ENCODE results near the gene LCN15. TPM values are rescaled to one million over a fixed set of nuclear protein-coding genes. Genes with fewer than 3 reads are reported as not detected.
"Not testable (repeated sequence)": the region's sequence is repeated elsewhere in the genome, so short reads cannot be mapped to it uniquely, and the experiment has no call there.

LCN15 gene
- total RNA-seq, 2 experiments from 2014 or later: not detected

DNA sequence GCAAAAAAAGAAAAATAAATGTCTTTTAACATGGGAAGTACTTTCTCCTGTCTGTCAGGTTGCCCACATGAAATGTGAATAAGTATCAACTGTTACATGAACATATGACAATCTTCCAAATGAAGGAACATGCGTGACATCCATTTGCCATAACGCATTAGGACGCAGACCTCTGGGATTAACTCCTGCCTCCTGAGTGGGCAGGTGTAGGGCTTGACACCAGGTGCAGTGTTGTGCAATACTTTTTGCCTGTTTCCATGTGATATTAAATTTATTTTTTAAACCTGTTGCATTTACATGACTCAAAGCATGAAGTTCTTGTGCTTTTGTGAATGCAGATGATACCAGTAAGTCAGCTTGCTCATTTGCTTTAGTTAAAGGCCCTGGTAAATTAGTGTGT is 18.1 kb upstream of the LCN15 start:
- Mint-ChIP-seq H3K27me3 (peaks cover 46% of the 10 kb centered on the region), H3K27ac (no peak overlapping the region), H3K4me3 (no peak overlapping the region), H3K4me1 (peaks cover 7% of the 10 kb centered on the region), H3K9me3 (no peaks in the 10 kb centered on the region), H3K36me3 (ENCODE audit: low read depth) (no peaks in the 10 kb centered on the region)
- ChIA-PET POLR2A (no interaction called here), CTCF (interaction anchor here (1.1 kb wide), 1 partner anchor 31 kb away, joined by 3 read pairs; no protein-coding TSS in a partner anchor)
- DNase-seq: no peak

DNA sequence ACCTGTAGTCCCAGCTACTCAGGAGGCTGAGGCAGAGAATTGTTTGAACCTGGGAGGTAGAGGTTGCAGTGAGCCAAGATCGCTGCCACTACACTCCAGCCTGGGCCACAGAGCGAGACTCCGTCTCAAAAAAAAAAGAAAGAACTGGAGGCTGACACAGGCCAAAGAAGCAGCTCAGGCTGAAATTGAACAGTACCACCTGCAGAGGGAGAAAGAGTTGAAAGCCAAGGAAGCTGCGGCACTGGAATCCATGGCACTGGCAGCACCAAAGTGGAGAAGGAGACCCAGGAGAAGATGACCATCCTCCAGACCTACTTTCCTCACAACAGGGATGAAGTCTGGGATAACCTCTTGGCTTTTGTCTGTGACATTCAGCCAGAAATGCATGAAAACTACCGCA is 15.5 kb upstream of the LCN15 start:
- CTCF ChIA-PET: interaction anchor here (3.6 to 4.9 kb wide), 2 partner anchors 7 to 13 kb away, joined by 20 to 22 read pairs; no protein-coding TSS in a partner anchor
- no peak for DNase-seq
- peaks cover 6% of the 10 kb centered on the region for H3K4me1 Mint-ChIP-seq
- H3K27ac Mint-ChIP-seq: no peak overlapping the region
- H3K27me3 Mint-ChIP-seq: peaks cover 46% of the 10 kb centered on the region
- H3K4me3 Mint-ChIP-seq: no peak overlapping the region
- POLR2A ChIA-PET: no interaction called here
- no peaks in the 10 kb centered on the region for H3K9me3 Mint-ChIP-seq
- no peaks in the 10 kb centered on the region for H3K36me3 Mint-ChIP-seq (ENCODE audit: low read depth)

DNA sequence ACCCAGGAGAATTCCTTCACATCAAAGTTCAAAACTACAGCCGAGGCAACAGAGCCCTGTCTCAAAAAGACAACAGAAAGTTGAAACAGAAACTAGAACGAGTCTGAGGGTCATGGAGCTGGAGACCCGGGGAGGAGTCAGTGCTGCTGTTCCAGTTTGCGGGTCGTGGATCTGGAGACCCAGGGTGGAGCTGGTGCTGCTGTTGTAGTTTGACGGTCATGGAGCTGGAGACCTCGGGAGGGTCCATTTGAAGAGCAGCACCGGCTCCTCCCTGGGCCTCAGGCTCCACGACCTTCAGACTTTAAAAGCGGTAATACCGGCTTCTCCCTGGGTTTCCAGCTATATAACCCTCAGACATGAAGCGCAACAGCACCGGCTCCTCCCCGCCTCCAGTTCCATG is 13.0 kb upstream of the LCN15 start:
- ChIA-PET POLR2A (interaction anchor here (0.8 to 1.1 kb wide), 2 partner anchors 12 to 47 kb away, joined by 3 read pairs; no protein-coding TSS in a partner anchor), CTCF (interaction anchor here (0.8 to 4.9 kb wide), 5 partner anchors 10 to 354 kb away, joined by 3 to 22 read pairs (median 4); partner anchors contain the start of gene AJM1)
- H3K27me3 Mint-ChIP-seq: peaks cover 41% of the 10 kb centered on the region
- peaks cover 9% of the 10 kb centered on the region for H3K9me3 Mint-ChIP-seq
- H3K4me3 Mint-ChIP-seq: no peak overlapping the region
- peaks cover 6% of the 10 kb centered on the region for H3K4me1 Mint-ChIP-seq
- no peak overlapping the region for H3K27ac Mint-ChIP-seq
- DNase-seq: no peak
- peaks cover 7% of the 10 kb centered on the region for H3K36me3 Mint-ChIP-seq (ENCODE audit: low read depth)

DNA sequence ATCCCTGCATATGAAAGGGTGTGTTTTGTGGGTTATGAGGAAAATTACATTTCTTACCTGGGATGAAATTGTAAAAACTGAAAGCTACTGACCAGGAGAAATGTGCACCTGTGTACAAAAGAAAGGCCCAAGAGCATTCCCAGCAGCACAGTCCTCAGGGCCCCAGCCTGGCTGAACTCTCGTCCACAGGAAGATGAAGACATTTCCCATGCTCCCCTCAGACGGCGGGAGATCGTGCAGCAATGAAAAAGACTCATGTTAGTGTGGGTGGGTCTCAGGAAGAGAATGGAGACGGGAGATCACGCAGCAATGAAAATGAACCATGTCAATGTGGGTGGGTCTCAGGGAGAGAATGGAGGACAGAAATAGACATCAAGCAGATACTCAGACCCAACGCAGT is 12.6 kb upstream of the LCN15 start:
- Mint-ChIP-seq H3K4me1 (peaks cover 6% of the 10 kb centered on the region), H3K27ac (no peak overlapping the region), H3K27me3 (peaks cover 38% of the 10 kb centered on the region), H3K36me3 (ENCODE audit: low read depth) (peaks cover 7% of the 10 kb centered on the region), H3K9me3 (peaks cover 12% of the 10 kb centered on the region), H3K4me3 (no peak overlapping the region)
- POLR2A ChIA-PET: interaction anchor here (0.8 to 1.1 kb wide), 2 partner anchors 11 to 47 kb away, joined by 3 read pairs; no protein-coding TSS in a partner anchor
- DNase-seq: no peak
- CTCF ChIA-PET: interaction anchor here (1.0 to 4.9 kb wide), 4 partner anchors 10 to 355 kb away, joined by 3 to 22 read pairs (median 12); partner anchors contain the start of gene AJM1

DNA sequence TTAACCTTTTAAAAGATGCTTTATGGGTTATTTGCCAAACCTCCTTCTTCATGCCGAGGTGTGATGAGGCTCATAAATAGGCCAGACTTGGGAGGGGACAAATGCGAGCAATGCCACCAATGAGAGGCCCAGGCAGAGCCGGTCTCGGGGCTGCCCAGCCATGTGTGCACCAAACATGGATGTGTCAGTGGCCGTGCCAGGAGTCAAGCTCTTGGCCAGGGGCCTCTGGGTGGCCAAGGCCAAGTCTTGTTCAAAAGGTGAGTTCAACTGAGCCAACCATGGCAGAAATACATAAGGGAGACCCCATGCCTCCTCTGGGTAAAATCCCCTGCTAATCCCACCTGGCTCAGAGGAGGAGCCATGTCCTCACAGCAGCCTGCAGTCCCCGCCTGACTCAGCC is 10.9 kb upstream of the LCN15 start:
- Mint-ChIP-seq H3K4me3 (no peak overlapping the region), H3K9me3 (peaks cover 12% of the 10 kb centered on the region), H3K4me1 (peaks cover 6% of the 10 kb centered on the region), H3K36me3 (ENCODE audit: low read depth) (peaks cover 7% of the 10 kb centered on the region), H3K27me3 (peaks cover 28% of the 10 kb centered on the region), H3K27ac (no peak overlapping the region)
- CTCF ChIA-PET: interaction anchor here (4.9 kb wide), 1 partner anchor 12 kb away, joined by 22 read pairs; no protein-coding TSS in a partner anchor
- DNase-seq: no peak
- POLR2A ChIA-PET: interaction anchor here (1.2 kb wide), 1 partner anchor 24 kb away, joined by 3 read pairs; no protein-coding TSS in a partner anchor

DNA sequence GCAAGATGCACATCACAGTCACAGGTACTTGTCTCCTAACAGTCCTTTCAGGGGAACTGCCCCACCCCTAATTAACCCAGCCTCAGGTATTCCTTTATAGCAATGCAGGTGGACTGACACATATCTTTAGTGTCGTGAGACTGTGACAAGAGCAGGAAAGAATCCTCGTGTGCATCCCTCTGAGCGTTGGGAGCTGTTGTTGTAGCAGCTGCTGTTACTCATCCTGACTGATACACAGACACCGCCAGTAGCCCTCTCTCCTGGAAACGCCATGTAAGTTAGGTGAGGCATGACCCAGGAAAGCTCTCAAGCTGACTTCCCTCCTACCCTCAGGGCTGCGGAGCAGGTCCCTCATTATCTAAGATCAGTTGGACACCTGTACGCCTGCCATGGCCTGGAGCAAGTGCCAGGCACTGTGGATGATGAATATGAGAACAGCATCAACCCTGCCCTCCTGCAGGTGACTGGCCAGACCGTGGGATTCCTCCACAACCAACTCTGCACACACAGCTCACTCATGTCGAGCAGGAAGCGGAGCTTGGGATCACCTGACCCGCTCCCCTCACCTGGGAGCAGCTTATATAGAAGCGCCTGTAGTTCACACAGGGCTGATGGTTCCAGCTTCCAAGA is 10.2 kb upstream of the LCN15 start:
- Mint-ChIP-seq H3K27ac (no peak overlapping the region), H3K4me3 (no peak overlapping the region), H3K27me3 (peaks cover 22% of the 10 kb centered on the region), H3K9me3 (peaks cover 12% of the 10 kb centered on the region), H3K36me3 (ENCODE audit: low read depth) (peaks cover 7% of the 10 kb centered on the region), H3K4me1 (peaks cover 8% of the 10 kb centered on the region)
- no peak for DNase-seq
- CTCF ChIA-PET: interaction anchor here (4.9 kb wide), 1 partner anchor 13 kb away, joined by 22 read pairs; no protein-coding TSS in a partner anchor
- POLR2A ChIA-PET: interaction anchor here (1.2 to 1.9 kb wide), 2 partner anchors 13 to 23 kb away, joined by 3 to 4 read pairs; no protein-coding TSS in a partner anchor

DNA sequence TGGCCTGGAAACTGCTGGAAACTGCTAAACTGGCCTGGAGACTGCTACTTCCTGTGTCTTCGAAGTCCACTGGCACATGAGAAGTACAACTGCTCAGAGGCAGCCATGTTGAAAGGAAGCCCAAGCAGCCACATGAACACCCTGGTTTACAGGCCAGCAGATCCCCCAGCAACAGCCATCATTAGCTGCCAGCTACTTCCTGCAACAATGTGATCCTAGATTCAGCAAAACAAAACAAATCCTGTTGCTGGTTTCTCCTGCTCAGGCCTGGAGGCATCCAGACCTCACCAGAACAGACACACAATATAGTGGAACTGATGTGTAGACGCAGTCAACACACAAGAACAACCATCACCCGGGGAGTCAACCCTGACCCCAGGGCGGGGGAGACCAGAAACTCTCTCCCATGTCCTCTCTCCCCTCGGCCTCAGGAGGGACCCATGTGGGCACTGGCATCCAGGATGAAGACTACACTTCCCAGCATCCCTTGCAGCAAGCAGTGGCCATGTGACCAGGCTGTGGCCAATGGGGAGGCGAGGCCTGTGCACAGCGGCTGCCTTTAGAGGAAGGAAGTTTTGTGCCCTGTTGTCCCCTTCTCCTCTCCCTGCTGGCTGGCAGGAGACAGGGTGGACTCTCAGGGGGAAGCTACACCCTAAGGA is 9.2 kb upstream of the LCN15 start:
- H3K9me3 Mint-ChIP-seq: peaks cover 12% of the 10 kb centered on the region
- peak; percentile 29 for DNase-seq
- peaks cover 14% of the 10 kb centered on the region for H3K27me3 Mint-ChIP-seq
- peaks cover 7% of the 10 kb centered on the region for H3K36me3 Mint-ChIP-seq (ENCODE audit: low read depth)
- ChIA-PET CTCF (no interaction called here), POLR2A (interaction anchor here (1.9 kb wide), 1 partner anchor 12 kb away, joined by 4 read pairs; no protein-coding TSS in a partner anchor)
- H3K27ac Mint-ChIP-seq: no peak overlapping the region
- peaks cover 8% of the 10 kb centered on the region for H3K4me1 Mint-ChIP-seq
- H3K4me3 Mint-ChIP-seq: no peak overlapping the region

DNA sequence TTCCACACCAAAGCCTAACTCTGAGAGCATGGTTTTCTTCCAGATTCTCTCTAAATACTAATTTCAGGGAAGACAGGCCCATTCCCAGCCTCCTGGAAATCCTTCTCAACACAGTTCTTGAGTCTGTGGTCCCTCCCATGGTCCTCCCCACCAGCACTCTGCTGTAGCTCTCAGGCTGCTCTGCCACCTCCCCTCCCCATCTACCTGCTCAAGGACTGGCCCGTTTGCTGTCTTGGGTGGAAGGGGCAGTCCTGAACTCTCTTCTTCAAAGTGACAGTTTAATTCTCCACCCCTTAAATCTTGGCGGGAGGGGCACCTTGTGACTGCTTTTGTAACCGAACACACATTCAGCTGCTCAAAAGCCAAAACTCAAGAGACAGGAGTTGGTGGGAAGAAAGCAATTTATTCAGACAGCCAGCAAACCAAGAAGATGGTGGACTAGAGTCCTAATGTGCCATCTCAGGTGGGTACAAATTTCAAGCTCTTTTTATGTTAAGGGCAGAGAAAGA is 7.6 kb upstream of the LCN15 start:
- POLR2A ChIA-PET: no interaction called here
- H3K4me1 Mint-ChIP-seq: peaks cover 10% of the 10 kb centered on the region
- CTCF ChIA-PET: no interaction called here

DNA sequence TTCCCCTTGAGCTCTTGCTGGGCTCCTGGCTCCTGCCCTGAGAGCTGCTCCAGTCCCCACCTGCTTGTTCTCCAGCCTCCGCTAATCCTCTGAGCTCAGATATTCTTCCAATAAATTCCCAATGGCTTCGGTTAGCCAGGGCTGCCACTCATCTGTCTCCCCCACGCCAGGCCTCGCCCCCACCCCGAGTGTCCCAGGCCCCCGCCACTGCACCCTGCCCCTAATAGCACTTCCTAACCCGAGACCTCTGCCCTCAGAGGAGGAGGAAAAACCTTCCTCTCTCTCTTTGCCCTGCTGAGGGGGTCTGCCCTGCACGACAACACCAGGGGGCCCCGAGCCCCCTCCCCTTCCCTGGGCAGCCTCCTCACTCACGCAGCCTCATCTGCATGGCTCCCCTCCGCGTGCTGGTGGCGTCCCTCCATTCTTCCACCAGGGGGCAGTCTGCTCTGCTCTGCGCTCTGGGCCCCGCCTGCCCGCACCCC is 5.4 kb upstream of the LCN15 start:
- H3K27ac Mint-ChIP-seq: no peak overlapping the region
- ChIA-PET CTCF (interaction anchor here (0.6 kb wide), 1 partner anchor 11 kb away, joined by 3 read pairs; no protein-coding TSS in a partner anchor), POLR2A (no interaction called here)
- H3K27me3 Mint-ChIP-seq: peaks cover 10% of the 10 kb centered on the region
- H3K36me3 Mint-ChIP-seq (ENCODE audit: low read depth): peaks cover 7% of the 10 kb centered on the region
- peaks cover 16% of the 10 kb centered on the region for H3K4me1 Mint-ChIP-seq
- H3K4me3 Mint-ChIP-seq: no peak overlapping the region
- peaks cover 12% of the 10 kb centered on the region for H3K9me3 Mint-ChIP-seq
- DNase-seq: peak; percentile 63

More for the DNA sequence above, 7.6 kb upstream of the LCN15 start:
- peaks cover 10% of the 10 kb centered on the region for H3K27me3 Mint-ChIP-seq
- DNase-seq: no peak
- H3K36me3 Mint-ChIP-seq (ENCODE audit: low read depth): peaks cover 7% of the 10 kb centered on the region
- no peak overlapping the region for H3K4me3 Mint-ChIP-seq
- H3K9me3 Mint-ChIP-seq: peaks cover 12% of the 10 kb centered on the region
- no peak overlapping the region for H3K27ac Mint-ChIP-seq

DNA sequence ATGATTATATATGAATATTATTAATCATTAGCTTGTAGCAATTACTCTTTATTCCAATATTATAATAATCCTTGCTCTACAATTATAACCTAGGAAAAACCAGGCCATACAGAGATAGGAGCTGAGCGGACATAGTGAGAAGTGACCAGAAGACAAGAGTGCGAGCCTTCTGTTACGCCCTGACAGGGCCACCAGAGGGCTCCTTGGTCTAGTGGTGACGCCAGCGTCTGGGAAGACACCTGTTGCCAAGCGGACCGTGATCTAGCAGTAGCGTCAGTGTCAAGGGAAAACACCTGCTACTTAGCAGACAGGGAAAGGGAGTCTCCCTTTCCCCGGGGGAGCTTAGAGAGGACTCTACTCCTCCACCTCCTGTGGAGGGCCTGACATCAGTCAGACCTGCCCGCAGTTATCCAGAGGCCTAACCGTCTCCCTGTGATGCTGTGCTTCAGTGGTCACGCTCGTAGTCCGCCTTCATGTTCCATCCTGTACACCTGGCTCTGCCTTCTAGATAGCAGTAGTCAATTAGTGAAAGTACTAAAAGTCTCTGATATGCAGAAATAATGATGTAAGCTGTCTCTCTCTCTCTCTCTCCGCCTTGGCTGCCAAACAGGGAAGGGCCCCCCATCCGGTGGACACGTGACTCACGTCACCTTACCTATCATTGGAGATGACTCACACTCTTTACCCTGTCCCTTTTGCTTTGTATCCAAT is 2.2 kb upstream of the LCN15 start:
- DNase-seq: peak; percentile 62
- POLR2A ChIA-PET: interaction anchor here (1.0 to 1.1 kb wide), 2 partner anchors 11 to 29 kb away, joined by 3 read pairs; partner anchors contain the start of gene CCDC183
- not testable (repeated sequence) for H3K4me3 Mint-ChIP-seq; H3K36me3 Mint-ChIP-seq (ENCODE audit: low read depth); H3K9me3 Mint-ChIP-seq; H3K27ac Mint-ChIP-seq
- H3K27me3 Mint-ChIP-seq: peaks cover 10% of the 10 kb centered on the region
- CTCF ChIA-PET: interaction anchor here (1.0 to 3.8 kb wide), 5 partner anchors 12 to 27 kb away, joined by 3 to 20 read pairs (median 4); no protein-coding TSS in a partner anchor
- H3K4me1 Mint-ChIP-seq: peaks cover 12% of the 10 kb centered on the region

DNA sequence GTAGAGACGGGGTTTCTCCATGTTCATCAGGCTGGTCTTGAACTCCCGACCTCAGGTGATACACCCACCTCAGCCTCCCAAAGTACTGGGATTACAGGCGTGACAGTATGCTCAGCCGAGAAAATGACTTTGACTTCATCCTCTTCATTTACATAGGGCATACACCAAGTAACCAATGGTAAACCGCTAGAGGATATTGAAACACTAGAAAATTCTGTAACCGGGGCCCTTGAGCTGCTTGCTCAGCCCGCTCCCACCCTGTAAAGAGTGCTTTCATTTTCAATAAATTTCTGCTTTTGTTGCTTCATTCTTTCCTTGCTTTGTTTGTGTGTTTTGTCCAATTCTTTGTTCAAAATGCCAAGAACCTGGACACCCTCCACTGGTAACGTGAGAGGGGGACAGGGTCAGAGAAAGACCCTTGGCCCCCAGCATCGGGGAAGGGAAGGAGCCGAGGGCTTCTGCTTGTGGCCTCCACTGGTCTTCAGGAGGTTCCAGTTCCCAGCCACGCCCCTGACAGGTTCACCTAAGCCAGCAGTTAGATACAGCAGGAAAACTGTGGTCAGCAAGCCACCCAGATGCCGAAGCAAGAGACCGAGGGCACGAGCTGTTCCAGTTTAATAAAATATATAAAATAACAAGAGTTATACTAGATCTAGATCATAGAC is 1.6 kb upstream of the LCN15 start:
- not testable (repeated sequence) for H3K9me3 Mint-ChIP-seq, DNase-seq

DNA sequence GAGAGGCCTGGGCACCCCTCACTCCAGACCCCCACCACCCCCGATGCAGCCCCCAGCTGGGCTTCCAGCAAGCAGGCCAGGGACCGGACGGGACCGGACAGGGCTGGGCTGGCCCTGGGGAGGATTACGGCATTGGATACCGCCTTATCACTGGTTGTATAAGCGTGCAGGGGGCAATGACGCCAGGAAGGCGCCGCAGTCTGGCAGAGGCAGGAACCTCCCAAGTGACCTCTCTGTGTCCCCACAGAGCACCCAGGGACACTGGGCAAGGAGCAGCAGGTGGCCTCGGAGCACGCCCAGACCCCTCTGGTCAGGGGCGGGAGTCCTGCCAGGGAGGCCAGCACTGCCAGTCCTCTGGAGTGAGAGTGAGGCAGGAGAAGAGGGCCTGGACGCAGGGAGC is 723 bp upstream of the LCN15 start:
- POLR2A ChIA-PET: no interaction called here
- H3K4me3 Mint-ChIP-seq: no peak overlapping the region
- no peaks in the 10 kb centered on the region for H3K36me3 Mint-ChIP-seq (ENCODE audit: low read depth)
- CTCF ChIA-PET: no interaction called here
- H3K4me1 Mint-ChIP-seq: peaks cover 14% of the 10 kb centered on the region
- H3K9me3 Mint-ChIP-seq: no peaks in the 10 kb centered on the region
- peaks cover 10% of the 10 kb centered on the region for H3K27me3 Mint-ChIP-seq
- no peak for DNase-seq
- no peak overlapping the region for H3K27ac Mint-ChIP-seq

More for the DNA sequence above, 1.6 kb upstream of the LCN15 start:
- H3K27ac Mint-ChIP-seq; H3K4me3 Mint-ChIP-seq; H3K36me3 Mint-ChIP-seq (ENCODE audit: low read depth): not testable (repeated sequence)
- CTCF ChIA-PET: interaction anchor here (1.0 to 3.8 kb wide), 5 partner anchors 13 to 28 kb away, joined by 3 to 20 read pairs (median 4); no protein-coding TSS in a partner anchor
- H3K27me3 Mint-ChIP-seq: peaks cover 10% of the 10 kb centered on the region
- POLR2A ChIA-PET: interaction anchor here (1.0 kb wide), 1 partner anchor 12 kb away, joined by 3 read pairs; no protein-coding TSS in a partner anchor
- peaks cover 12% of the 10 kb centered on the region for H3K4me1 Mint-ChIP-seq
